ENCODE results near the gene CASK.
"Not testable (repeated sequence)": the region's sequence is repeated elsewhere in the genome, so short reads cannot be mapped to it uniquely, and the experiment has no call there.

Gene CASK

DNA sequence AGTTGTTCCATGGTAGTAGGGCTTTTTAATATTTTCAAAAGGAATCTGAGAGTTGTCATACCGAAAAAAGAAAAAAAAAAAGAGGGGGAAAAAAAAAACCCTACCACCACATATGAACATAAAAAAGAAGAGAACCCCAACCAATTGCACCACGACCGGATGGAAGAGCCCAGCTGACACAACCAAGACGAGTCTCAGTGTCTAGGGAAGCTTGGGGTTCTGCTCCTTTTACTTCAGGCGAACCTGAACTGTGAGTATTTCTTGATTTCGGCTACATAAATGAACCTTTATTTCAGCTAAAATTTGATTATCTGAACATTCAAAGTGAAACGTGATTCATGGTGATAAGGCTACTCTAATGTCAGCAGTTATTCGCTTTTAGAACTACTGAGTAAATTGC is 234.5 kb downstream of the CASK start, which contains the start of gene GPR34:
Gene GPR34, plus strand, starts transcription at position 139 of the 400 bp plus-strand sequence. CDS start 6,661 bp downstream, outside the sequence.
- no peak for DNase-seq (ENCODE audit: low spot score)

DNA sequence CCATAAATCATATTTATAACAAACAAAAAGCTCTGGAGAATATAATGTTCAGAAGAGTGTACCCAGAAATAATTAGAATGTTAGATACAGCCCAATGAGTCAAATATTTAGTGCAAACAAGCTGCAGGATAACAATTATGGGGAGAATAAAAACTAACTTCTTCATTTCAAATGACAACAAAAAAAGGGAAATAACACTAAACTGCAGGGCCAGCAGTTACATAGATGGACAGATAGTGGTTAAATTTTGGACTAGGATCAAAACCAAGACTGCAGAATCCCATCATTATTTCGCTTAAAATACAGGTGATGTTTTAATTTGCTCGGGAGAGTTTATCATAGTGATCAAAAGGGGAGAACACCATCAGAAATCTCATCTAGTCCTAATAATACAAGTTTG is 235.2 kb downstream of the CASK start:
- DNase-seq (ENCODE audit: low spot score): no peak

DNA sequence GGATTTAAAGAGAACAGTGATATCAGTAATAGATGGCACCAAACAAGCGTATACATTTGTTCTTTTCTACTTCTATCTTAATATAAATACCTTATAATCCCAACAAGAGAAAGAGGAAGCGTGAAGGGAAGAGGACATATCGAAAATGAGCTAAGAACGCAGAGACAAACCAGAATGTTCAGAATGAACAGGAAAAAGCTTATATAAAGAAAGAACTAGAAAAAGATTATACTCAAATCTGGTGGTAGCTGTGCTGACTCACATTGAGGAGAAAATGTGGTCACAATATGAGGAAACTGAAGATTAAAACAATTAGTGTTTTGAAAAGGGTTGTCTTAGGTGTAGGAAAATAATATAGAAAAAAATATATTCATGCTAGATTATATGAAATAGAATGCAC is 236.6 kb downstream of the CASK start:
- DNase-seq (ENCODE audit: low spot score): no peak

DNA sequence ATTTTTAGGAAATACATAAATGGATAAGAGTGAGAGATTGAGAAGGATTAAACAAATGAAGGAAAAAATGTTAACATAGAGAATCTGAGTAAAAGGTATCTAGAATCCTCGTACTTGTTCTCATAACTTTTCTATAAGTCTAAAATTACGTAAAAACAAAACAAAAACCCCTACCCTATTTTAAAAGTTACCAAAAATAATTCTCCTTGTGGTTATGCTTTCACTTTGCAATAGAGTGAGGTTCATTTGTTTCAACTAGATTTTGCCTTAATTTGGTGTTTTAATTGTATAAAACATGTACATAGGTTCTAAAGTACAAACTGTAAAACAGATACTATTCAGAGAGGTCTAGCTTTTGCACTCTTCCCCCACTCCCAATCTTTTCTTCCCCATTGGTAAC is 238.4 kb downstream of the CASK start:
- no peak for DNase-seq (ENCODE audit: low spot score)

DNA sequence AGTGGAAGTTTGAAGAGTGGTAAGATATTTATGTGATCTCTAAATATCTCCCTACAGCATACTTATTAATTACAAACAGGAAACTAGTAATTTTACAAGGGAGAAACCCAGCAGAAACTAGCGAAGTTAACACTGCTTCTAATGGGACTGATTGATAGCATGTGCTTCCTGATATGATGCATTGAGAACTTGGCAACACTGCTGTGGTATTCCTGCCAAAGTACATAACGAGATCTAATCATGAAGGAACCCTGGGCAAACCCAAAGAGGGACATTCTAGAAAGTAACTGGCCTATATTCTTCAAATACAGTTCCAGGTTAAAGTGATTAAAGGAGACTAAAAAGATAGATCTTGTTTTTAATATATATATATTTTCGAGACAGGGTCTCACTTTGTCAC is 239.2 kb downstream of the CASK start:
- DNase-seq (ENCODE audit: low spot score): no peak

DNA sequence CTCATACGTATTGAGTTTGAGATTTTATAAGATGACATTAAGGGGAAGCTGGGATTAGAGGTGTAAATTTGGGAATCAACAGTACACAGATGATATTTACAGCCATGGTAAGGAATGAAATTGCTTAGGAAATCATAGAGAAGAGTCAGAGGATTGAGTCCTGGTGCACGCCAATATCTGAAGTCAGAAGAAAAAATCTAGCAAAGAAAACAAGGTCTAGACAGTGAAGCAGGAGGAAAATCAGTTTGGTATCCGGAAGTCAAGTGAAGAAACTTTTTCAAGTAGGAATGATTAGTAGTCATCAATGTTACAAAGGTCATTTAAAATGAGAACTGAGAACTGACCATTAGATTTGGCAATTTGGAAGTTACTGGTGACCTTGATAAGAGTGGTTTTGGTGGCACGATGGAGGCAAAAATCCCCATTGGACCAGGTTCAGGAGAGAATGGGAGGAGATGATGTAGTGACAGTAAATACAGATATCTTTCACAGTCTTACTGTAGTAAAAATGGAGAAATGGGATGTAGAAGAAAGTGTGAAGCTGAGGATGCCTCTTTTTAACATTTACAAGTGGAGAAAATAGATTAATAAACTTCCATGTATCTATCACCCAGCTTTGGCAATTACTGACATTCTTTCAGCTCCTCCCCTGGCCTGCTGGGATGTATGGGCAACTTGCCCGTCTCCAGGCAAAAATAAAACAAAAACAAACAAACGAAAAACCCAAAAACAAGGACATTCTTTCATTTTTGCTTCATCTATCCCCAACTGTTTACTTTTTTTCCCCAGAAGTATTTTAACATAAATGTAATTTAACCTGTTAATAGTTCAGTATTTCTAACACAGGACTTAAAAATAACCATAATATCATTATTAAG is 245.9 kb downstream of the CASK start:
- no peak for DNase-seq (ENCODE audit: low spot score)

DNA sequence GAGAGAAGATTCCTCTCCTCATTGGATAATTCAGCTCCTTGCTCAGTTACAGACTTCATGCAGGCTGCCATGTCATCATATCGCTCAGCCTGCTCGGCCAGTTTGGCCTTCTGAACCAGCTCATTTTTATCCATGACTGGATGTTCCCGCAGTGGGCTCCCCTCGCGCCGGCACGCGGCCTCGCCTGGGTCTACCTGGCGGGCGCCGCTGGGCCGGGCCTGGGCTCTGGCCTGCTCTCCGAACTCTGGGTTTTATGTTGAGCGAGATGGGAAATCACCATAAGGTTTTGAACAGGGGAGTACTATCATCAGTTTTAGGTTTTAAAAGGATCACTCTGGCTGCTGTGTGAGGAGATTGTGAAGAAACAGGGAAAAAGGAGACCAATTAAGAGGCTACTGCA is 247.0 kb downstream of the CASK start:
- DNase-seq (ENCODE audit: low spot score): not testable (repeated sequence)

DNA sequence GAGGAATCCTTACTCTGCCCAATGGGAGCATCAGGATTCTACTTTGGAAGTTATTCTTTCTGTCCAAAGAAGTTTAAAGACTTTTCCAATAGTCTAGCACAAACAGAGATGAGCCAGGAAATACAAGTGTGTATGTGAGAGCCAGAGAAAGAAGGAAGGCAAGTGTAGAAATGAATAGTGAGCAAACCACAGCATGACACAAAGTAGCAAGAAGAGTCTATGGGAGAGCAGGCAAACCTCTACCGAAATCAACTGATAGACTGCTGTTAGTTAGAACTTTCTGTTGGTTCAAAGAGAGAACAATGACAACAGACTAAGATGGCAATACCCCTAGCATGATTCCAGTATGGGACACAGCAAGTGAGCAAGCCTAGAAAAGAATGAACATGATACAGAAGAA is 250.7 kb downstream of the CASK start:
- DNase-seq (ENCODE audit: low spot score): no peak

DNA sequence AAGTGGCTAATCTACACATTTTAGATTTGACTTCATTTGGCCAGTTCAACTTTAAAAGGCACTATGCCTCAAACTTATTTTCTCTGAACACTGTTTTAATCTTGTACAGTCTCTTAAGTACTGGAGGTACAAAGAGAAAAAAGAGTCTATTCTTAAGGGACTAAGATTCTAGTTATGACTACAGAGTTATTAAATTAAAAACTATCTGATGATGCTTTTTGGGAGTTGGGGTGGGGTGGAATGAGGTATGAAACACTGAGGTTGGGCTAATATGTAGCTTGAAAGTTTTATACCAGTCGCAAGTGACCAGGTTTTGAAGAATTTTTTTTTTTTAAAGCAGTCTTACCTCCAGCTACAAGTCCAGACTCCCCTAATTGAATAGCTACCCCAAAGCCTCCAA is 252.3 kb downstream of the CASK start:
- DNase-seq (ENCODE audit: low spot score): no peak

DNA sequence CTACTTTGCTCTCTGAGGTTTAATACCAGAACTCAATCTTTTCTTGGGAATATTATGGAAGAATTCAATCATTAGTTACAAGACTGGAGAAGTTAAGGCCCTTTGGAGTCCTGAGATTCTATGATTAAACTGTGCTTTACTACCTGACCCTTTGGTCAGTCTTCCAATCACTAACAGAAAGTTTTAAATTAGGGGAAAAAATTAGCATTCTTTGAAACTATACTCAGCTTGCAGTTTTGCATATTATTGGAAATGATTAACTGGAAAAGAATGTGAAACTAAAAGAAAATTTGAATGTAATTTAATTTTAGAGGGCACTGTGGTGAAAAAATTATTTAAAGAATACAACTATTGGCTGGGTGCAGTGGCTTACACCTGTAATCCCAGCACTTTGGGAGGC is 253.2 kb downstream of the CASK start:
- no peak for DNase-seq (ENCODE audit: low spot score)

DNA sequence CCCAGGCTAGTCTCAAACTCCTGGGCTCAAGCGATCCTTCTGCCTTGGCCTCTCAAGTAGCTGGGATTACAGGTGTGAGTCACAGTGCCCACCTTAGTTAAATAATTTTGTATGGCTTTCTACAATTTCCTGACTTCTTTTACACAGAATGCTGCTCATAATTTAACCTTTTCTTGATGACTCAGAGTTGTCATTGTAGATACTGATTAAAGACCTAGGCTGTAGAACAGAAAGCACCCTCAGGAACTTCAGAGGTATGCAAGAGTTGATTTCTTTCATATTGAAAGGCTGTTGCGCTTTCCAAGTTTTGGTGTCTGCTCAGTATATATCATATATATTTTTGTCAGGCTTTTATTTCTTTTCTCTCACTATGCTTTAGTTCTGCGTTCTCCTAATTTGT is 255.7 kb downstream of the CASK start:
- DNase-seq (ENCODE audit: low spot score): no peak

DNA sequence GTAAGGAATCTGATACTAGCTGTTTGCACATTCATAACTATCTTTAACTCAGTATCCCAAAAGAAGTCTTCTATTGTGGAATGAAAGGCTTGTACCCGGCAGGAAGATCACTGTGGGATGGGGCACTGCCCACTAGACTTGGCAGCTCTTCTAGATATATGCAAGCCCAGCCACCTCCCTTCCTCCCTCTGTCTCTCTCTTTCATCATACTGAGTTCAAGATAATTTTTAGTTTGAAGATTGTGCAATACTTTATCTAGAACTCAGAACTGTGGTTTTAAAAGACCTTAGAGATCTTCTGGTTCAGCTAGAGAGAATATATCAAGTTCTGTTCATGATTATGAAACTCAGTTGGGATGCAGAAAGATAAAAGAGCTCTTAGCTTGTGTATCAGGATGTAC is 257.1 kb downstream of the CASK start:
- no peak for DNase-seq (ENCODE audit: low spot score)

DNA sequence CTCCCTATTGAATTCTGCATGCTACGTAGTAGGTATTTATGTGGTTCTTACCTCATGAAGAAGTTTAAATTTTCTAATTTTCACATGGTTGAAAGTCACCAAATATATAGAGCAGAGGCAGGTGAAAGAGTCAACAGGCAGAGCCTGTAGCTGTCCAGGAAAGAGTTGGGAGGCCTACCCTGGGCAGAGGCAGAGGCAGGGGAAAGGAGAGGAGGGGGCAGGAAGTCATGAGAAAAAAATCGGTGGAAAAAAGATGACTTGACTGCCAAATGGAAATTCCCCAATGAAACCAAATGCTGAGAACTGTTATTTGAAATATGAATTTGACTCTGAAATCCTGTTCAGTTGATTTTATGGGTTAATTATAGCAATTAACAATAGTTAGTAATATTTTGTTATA is 257.7 kb downstream of the CASK start:
- no peak for DNase-seq (ENCODE audit: low spot score)

DNA sequence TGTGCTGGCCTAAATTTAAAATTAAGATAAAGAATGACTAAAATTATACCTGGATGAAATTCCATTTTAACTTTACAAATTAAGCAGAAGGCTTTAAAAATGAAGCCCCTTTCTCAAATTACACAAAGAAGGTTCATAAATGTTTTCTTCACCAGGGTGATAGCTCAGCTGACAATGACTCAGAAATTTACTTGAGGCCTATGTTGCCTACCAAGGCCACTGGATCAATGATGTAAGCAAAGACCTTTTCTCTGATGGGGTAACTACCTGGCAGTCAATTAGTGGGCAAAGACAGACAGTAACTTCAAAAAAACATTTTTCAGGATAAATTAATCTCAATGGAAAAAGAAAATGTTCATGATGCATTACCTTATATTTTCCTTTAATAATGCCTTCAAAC is 258.4 kb downstream of the CASK start:
- DNase-seq (ENCODE audit: low spot score): no peak

DNA sequence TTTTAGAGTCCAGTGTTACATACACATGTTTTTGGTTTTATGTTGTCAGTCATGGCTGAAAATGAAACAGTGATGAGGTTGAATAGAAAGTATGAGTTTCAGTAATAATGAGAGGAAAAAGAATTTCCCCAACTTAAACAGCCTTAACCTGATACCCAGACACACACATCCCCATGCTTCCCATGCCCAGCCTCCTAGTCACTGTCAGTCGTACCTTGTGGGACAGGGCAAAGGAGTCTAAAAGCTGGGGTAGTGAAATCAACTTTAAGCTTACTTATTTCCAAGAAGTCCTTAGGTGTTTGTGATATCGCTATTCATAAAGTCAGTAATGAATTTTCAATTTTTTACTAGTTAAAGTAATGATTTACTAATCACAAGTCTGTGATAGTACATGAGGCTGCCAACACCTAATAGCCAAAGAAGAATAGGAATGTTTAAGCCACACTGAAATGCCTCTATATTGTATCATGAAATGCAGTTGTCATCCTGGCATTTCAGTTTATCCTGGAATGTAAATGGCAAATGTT is 258.9 kb downstream of the CASK start:
- no peak for DNase-seq (ENCODE audit: low spot score)

DNA sequence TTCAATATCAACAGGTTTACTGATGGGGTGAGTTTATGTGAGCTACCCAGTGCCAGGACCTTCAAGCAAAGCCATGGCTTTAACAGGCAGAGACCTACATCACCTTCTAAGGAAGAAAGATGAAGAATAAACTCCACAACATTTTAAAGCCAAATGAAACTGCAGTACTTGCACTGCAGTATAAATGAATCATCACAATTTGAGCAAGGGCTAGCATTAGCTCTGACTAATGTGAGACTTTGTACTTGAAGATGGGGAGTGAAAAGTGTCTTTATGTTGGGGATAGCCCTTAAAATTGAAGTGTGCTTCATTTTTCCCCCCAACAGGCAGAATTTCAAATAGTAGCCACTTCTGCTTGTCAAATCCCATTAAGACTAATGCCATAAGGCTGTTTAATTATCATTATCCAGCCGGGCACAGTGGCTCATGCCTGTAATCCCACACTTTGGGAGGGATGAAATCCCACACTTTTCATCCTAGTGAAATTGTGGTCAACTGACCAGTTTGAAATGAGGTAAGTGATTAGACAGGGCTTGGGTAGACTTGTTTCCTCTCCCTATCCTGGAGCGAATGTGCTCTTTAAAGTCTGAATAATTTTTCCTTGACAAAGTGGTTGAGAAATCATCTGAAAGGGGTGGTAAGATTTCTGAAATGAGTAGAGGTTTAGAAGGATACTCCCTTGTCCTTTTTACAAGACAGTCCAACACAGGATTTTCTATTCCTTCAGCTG is 261.8 kb downstream of the CASK start:
- no peak for DNase-seq (ENCODE audit: low spot score)

DNA sequence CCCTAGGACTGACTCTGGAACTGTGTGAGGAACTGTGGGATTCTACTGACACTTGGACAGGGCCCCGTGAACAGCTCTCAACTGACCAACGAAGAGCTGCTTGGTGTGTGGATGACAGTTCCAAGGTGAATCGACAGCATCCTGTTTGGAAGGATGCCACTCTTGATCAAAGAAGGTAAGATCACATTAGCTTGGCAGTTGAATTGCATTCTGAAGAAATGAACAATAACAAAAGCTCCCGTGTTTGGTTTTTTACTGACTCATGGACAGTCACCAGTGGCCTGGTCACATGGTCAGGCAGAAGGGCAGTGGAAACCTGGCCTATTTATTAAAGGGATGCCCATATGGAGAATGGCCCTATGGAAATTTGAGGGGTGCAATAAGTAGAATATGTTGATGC is 267.7 kb downstream of the CASK start:
- DNase-seq (ENCODE audit: low spot score): no peak

DNA sequence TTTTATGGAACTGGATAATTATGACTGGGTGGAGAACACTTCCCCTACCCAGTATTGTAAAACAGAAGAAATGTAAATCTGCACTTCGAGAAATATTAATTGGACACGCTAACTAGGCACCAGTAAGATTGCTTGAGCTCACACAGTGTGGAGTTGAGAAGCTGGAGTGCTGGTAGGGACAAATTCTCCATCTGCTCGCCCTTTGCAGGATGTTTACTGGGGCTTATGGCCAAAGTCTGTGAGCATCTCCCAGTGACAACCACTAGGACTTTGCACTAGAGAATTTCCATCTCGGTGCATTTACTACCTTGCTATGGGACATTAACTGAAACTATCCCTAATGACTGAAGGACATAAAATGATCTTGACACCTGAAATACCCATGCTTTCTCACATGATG is 268.3 kb downstream of the CASK start:
- no peak for DNase-seq (ENCODE audit: low spot score)

DNA sequence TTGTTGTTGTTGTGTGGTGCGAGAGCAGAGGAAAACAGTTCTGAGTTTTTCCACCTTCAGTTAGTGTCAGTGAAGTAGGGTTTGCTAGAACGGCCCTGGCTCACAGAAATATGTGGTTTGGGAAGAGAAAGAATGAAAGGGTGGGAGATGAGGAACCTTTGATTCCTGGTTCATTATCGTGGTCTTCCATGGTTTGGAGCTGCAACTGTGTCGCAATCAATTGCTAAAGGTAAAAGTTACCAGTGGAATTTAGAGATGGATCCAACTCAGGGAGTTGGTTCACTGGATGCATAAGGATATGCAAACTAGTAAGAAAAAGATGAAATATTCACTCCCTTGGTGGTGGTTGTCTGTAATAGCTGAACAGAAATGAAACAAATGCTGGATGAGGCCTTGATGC is 270.2 kb downstream of the CASK start:
- no peak for DNase-seq (ENCODE audit: low spot score)

DNA sequence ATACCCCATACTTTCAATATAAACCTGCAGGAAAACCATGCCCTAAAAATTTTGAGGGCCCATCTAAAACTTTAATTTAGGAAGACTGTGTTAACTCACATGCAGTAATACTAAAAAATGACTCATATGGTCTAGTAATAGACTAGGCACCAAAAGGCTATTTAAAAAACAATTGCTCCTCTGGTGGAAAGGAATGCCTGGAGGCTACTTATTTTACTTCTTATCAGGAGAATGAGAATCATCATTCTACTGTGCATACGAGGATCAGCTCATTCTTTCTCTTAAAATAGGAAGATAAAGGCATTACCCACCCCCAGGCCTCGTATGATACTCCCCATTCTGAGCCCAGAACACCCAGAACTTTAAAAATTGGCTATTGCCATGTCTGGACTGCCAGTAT is 277.2 kb downstream of the CASK start:
- not testable (repeated sequence) for DNase-seq (ENCODE audit: low spot score)

DNA sequence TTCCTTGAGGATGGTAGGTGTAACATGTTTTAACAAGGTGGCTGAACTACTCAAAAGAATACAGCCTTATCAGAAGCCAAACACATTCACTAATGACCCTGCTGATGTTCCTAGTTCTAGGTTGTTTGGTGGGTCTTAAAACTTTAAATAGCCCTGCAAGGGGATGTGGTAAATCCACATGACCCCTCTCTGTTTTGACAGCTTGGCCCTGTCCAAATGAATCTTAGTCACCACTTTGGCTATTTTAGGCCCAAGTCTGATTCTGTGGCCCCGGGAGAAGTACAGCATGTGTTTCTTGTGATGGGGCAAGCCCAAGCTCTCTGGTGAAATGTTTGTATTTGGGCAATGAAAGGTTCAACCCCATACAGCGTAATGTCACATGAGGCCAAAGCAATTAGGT is 289.1 kb downstream of the CASK start:
- DNase-seq (ENCODE audit: low spot score): no peak

DNA sequence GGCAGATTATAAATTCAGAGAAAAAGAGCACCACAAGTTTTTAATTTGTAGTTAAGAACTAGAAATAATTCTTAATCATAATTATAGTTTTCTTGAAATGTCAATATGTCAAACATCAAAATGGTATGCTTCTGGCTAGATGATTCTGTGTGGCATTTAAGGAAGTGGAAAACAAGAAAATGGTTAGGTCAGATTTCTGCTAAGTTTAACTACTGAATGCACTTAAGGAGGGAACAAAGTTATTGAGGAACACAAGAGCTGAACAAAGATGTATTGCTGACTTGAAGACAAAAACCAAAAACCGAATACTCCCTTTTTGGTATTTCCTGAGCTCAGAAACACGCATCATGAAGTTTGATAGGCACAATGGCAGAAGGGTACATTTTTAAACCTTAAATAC is 293.3 kb downstream of the CASK start:
- DNase-seq (ENCODE audit: low spot score): no peak

DNA sequence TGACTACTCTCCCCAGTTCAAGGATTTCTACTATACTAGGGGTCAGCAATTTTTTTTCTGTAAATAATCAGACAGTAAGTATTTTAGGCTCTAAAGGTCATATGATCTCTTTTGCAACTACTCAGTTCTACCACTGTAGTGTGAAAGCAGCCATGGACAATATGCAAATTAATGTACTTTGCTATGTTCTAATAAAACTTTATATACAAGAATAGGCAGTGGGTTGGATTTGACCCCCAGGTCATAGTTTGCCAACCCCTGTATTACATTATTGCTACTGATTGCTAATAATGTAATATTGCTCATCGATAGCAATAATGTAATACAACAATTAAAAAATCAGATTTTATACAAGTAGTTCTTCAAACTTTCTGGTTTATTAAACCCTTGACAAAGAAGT is 293.8 kb downstream of the CASK start:
- no peak for DNase-seq (ENCODE audit: low spot score)

All from kidney capillary endothelial cell (primary cell).